H4 (cell line): ENCODE data around the gene RAET1E. TPM values are rescaled to one million over a fixed set of nuclear protein-coding genes. Genes with fewer than 3 reads are reported as not detected.
"Not testable (repeated sequence)": the region's sequence is repeated elsewhere in the genome, so short reads cannot be mapped to it uniquely, and the experiment has no call there.

ENCODE experiments used
- DNase-seq: peaks from one replicate; pipeline ENCODE4 v3.0.0-alpha.2; 2015; ENCODE audit warnings: low spot score
- total RNA-seq: library from RNA; depleted of rRNA; stranded (reverse); fragments of >200 nt; shearing (Covaris generic); gene quantifications from 2 replicates; pipeline ENCODE4 v1.2.3, GENCODE V29; 2014

The RAET1E gene
- total RNA-seq, 1 experiment from 2014 or later = not detected

DNA sequence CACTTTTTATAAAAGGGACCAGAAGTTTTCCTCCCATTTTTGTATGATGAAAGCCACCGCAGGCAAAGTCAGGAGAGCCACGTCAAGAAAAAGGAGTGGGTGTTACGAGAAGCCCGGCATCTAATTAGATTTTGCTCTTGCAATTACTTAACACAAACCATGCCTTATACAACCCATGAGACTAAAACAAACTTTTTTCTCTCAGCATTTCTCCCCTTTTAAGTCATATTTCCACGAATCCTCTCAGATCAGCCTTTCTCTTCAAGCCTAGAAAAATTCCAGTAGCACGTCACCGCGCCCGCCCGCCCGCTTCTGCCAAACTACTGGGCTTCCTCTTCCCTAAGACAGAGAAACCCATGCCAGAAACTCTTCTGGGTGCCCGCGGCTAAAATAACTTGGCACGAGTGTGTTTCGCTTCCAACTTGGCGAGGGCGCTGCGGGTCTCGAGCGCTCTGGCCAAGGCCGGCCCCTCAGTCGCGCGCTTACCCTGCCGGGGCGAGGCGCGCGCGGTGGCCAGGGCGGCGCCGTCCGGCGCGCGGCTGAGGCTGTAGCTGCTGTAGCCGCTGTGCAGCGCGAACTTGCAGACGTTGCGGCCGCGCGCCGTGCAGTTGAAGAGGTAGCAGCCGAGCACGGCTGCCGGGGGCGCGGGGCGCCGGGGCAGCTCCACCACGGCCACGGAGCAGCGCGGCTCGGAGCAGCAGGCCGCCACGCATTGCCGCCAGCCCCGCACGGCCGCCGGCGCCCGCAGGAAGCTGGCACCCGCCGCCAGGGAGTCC is 34.8 kb downstream of the RAET1E start:
- DNase-seq = peak; percentile 41

DNA sequence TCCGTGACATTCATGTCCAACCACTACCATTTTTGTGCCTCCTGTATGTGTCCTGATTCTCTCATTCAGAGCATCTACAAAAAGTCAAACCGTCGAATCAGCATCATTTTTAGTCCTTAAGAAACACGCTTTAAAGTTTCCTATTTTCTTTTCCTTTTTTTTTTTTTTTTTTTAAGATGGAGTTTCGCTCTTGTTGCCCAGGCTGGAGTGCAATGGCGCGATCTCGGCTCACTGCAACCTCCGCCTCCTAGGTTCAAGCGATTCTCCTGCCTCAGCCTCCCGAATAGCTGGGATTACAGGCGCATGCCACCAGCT is 35.5 kb downstream of the RAET1E start:
- DNase-seq = not testable (repeated sequence)

DNA sequence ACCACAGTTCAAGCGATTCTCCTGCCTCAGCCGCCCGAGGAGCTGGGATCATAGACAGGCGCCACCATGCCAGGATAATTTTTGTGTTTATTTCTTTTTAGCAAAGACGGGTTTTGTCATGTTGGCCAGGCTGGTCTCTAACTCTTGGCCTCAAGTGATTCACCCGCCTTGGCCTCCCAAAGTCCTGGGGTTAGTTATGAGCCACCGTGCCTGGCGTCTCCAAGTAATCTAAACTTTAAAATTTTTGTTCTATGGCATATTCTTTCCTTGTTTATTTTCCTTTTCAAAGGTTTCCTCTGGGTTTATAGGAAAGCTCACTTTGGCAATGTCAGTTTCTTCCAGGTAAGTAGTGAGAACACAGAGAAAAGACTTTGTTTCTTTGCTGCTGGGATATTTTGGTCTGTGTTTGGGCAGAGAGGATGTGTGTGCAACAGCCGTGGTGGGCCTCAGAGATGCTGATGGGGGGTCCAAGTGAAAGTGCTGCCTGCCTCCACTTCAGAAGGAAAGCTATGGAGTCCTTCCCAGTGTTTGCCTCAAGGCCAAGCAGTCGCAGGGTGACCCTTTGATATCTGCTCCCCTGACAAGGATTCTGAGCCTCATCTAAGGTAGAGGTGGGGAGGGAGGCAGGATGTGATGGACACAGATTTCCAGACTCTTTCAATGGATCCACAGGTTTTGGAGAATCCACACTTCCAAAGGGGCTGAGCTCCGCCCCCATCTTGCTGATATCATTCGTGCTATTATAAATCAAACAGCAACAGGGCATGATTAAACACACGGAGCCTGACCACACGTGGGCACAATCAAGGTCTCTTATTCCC is 36.1 kb downstream of the RAET1E start:
- DNase-seq = no peak

DNA sequence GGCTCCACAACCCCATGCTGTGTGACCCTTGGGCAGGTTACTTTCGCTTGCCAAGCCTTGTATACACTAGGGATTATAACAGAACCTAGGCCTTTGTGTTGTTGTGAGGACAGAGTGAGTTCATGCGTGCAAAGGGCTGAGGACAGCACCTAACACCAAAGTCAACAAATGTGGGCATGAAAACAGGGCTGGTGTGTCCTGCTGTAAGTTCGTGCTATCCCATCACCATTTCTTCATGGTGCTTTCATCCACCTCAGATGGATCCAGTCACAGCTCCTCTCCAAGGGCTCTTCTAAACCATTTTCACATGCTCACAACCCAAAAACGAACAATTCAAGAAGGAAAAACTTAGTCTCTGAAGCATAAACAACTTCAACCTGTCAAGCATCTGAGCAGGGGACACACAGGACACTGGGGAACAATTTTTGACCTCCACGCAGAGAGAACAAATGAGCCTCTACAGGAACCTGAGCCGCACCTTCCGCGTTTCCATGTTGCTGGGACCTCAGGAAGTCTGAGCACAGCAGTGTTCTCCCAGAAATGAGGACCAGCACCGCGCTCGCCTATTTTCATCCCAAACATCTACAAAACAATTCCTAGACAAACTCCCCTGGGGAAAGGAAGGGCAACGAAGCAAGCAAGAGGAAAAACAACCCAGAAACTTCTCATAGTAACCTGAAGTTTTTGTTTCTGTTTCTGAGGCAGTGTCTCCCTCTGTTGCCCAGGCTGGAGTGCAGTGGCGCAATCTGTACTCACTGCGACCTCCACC is 36.9 kb downstream of the RAET1E start:
- DNase-seq = peak; percentile 36

DNA sequence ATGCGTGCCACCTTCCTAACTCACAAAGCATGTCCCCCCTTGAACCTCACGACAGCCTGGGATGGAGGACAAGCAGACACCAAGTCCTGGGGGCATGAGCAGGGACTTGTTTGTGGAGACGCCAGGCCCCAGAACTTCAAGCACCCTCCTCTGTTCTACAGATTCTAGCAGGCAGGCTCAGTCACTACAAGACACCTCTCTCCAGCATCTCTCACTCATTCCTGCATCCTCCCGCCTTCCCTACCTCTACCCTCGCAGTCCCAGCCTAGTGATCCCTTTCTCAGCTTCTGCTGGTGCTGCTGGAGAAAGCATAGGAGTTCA is 37.4 kb downstream of the RAET1E start:
- DNase-seq = no peak

DNA sequence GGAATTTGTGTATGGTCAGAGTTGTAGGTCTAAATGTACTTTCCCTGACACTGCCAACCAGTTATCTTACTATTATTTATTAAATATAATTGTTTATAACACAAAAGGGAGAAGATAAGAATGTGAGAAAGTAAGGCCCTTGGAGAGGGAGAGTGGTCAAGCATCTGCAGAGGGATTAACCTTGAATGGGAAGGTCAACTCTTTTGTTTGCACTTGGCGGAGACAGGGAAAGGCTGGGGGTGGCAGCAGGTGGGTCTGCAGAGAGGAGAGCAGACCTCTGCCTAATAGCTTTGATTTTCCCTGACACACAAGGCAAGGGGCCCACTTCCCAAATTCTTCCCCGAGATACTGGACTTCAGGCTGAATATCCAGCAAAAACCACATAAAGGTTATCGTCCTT is 38.0 kb downstream of the RAET1E start:
- no peak for DNase-seq

DNA sequence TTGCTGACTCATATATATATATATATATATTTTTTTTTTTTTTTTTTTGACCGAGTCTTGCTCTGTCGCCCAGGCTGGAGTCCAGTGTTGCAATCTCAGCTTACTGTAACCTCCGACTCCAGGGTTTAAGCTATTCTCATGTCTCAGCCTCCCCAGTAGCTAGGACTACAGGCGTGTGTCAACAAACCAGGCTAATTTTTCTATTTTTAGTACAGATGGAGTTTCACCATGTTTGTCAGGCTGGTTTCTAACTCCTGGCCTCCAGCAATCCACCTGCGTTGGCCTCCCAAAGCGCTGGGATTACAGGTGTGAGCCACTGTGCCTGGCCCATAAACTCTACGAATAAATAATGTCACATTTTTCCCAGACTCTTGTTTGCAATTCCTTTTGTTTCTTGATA is 38.5 kb downstream of the RAET1E start:
- DNase-seq = peak; percentile 34

DNA sequence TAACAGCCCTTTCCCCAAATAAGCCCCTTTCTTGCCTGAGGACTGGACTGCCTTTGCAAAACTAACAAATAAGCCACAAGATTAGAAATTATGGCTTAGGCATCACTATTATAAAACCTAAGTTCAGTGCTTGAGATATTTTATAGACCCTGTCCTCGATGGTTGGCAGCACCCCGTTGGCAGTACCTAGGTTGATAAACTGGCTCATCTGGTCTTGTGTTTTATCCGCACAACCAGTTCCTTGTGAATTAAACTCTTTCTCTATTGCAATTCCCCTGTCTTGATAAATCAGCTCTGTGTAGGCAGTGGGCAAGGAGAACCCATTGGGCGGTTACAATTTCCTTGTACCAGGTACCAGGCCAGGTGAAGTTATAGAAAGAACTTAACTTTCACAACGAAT is 40.4 kb downstream of the RAET1E start:
- no peak for DNase-seq

DNA sequence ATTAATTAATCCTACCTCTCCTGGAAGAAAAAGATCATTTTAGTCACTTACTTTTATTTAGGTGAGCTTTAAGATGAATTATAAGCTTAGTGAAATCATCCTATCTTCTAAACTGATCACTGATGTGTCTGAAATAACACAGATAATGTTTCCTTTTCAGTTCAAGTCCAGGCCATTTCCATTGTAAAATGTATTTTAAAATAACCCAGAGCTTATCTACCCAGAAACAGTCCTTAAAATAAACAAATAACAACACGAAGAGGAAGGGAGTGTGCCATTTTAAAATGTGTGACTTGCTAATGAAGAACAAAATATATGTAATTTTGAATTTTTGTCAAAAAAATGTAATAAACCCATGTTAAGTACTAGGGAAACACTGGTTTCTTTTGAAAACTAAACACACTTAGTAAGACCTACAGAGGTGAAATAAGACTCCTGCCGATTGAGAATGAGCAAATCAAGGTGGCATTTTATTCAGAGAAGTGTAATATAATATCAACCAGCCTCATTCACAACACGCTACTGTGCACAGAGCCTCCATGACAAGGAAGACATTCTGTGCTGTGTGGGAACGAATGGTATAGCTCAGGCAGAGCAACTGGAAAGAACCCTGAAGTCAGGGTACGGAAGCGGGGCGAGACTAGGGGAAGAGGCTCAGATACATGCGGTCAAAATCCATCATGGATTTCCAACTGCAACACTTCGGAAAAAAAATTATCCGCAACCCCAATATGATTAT is 41.5 kb downstream of the RAET1E start:
- no peak for DNase-seq

DNA sequence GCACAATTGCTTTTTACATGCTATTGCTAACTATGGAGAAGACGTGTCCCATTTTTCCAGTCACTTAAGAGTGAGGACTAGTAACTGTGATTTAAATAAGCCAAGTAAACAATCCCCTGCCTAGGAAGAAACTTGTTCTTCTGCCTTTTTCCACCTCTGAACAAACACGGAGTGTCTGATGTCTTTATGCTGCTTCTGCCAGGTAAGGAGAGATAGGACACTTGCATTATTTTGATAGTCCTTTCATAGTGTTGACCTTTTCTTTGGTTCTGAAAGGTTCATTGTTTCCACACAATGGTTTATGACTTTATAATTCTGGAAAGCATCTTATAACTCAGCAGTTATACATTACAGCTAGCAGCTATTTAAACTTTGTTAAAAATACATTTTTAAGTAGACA is 42.2 kb downstream of the RAET1E start:
- no peak for DNase-seq

DNA sequence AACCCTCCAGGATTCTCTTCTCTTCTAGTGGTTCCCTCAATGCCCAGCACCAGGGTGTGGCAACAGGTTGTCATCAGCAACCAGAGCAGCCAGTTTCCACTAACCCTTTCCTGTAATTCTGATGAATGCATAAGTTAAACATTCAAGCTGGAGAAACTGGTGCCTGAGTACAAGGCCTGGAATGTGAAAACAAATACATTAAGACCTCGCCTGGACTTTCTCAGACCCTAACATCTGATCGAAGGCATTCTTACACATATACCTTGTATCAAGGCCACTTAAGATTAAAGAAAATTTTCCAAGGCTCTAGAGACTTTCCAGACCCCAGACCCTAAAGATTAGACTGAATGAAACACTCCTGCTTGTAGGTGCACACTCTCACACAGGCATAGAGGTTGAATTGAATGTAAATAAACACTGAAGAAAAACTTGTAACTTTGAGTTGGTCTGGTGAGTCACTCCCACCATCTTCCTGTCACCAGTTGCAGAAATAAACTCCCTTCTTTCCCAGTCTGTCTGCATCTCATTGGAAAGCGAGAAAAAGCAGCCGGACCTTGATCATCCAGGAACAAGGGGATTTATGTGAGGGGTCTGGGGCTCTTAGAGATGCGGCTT is 42.8 kb downstream of the RAET1E start:
- DNase-seq = peak; percentile 75

DNA sequence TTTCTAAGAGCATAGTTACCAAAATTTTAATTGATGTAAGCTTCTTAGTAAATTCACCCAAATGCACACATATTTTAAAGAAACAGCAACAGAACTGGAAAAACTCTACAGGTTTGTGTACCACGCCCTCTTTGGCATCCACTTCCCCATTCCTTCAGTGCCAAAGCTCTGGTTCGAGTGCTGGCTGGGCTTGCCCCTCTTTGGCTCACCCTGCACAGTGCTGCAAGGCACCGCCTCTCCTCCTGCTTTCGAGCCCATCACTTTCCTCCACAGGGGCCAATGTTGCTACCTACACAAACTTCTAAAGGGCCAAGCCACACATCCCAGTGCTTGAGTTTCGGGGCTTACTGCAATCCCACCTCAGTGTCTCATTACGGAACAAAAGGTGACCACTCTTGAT is 43.4 kb downstream of the RAET1E start:
- DNase-seq = peak; percentile 21

DNA sequence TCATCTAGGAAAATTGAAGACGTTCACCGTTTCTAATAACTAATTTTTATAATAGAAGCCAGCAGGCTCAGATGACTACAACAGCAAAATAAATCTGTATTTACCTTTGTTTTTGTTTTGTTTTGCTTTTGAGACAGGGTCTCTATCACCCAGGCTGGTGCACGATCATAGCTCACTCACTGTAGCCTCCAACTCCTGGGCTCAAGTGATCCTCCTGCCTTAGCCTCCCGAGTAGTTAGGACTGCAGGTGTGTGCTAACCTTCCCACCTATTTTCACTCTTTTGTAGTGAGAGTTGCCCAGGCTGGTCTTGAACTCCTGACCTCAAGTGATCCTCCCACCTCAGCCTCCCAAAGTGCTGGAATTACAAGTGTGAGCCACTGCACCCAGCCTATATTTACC is 43.9 kb downstream of the RAET1E start:
- not testable (repeated sequence) for DNase-seq

DNA sequence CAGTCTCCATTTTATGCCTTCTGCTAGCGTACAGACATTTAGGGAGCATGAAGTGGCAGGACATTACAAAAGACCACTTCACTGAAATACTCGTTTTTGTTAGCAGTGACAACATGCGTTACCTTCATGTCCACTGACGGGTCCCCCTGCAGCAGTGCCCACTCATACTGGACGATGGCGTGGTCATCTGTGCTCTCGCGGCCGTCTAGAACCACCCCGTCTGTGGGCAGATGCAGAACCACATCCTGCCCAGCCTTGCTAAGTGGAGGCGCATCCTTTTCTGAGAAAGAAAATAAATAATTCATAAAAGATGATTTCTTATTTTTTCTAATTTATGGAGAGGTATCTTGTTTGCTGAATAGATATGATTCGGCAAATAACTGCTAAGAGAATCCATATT is 45.0 kb downstream of the RAET1E start:
- no peak for DNase-seq

DNA sequence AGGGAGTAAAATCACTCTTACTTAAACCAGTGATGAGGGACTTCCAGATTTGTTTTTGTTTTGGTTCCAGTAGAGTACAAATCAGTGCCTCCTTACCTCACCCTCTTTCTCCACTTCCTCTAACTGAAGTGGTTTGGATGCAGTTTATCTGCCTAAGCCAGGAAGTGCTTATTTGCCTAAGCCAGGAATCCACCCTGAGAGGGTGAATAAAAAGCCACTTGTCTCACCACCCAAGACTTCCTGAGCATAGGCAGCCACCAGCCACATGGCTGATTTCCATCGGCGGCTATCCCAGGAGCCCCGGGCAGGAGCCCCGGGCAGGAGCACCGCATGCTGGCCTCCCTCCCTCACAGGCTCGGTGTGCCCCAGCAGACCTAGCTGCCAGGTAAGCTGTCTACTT is 45.7 kb downstream of the RAET1E start:
- peak; percentile 86 for DNase-seq

DNA sequence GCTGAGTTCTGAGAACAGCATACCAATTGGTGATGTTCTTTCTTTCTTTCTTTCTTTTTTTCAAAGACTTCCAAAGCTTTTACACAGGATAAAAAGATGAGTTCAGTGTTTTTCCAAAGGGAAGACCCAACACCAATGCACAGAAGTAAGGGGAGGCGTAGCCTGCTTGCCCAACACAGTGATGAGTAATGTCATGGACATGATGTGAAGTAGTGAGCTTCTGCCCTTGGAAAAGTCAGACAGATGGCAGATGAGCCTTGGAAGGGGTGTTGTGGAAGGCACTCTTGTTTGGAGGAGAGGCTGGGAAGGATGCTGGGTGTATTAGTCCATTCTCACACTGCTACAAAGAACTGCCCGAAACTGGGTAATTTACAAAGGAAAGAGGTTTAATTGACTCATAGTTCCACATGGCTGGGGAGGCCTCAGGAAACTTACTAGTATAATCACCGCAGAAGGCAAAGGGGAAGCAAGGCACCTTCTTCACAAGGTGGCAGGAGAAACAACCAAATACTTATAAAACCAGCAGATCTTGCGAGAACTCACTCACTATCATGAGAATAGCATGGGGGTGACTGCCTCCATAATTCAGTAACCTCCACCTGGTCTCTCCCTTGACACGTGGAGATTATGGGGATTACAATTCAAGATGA is 46.3 kb downstream of the RAET1E start:
- no peak for DNase-seq

DNA sequence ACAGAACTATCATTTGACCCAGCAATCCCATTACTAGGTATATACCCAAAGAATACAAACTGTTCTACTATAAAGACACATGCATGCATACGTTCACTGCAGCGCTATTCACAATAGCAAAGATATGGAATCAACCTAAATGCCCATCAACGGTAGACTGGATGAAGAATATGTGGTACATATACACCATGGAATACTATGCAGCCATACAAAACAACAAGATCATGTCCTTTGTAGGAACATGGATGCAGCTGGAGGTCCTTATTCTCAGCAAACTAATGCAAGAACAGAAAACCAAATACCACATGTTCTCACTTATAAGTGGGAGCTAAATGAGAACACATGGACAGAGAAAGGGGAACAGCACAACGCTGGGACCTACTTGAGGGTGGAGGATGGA is 49.6 kb downstream of the RAET1E start:
- not testable (repeated sequence) for DNase-seq
